ENCODE data around the gene PDSS1. TPM values are rescaled to one million over a fixed set of nuclear protein-coding genes. Genes with fewer than 3 reads are reported as not detected.

Gene PDSS1
- total RNA-seq, 1 experiment from 2014 or later: 18.4 TPM

DNA sequence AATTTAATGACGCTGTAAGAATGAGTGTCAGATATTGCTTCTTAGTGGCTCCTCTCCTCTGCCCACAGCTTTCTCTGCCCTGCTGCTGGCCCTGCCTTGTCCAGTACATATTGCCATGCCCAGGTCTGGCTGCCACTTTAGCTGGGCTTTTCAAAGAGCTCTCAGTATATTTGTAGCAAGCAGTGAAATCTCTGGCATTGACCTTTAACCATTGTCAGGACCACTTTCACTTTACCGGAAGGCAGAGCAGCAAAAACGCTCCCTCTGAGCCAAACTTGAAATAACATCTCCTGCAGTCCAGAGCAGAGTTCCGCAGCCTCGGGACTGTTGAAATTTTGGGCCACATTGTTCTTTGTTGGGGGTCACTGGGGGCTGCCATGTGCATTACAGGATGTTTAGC, 13.8 kb downstream of the PDSS1 start:
- H2AFZ ChIP-seq (ENCODE audit: low read length): no peak overlapping the region
- H3K23me2 ChIP-seq (ENCODE audit: insufficient read length, low read depth, low read length, poor library complexity, severe bottlenecking): no peaks in the 10 kb centered on the region
- no peak overlapping the region for H3K9ac ChIP-seq (ENCODE audit: extremely low read depth, insufficient read length, low read length)
- no peak overlapping the region for H3K14ac ChIP-seq (ENCODE audit: insufficient read depth, low read length)
- no peak overlapping the region for H3K4me2 ChIP-seq (ENCODE audit: insufficient read depth, insufficient read length, low read length)
- H3K9me3 ChIP-seq (ENCODE audit: control insufficient read depth, low read depth, low read length): no peaks in the 10 kb centered on the region
- Mint-ChIP-seq H3K27ac (no peak overlapping the region), H3K9me3 (no peaks in the 10 kb centered on the region), H3K4me3 (no peak overlapping the region), H3K4me1 (no peaks in the 10 kb centered on the region), H3K27me3 (ENCODE audit: low read depth) (no peaks in the 10 kb centered on the region), H3K36me3 (ENCODE audit: insufficient read depth in 1 of 3, low read depth in 3 of 3) (peaks cover 32 to 63% (median 50%) of the 10 kb centered on the region in 3 experiments)
- WGBS (ENCODE audit: extremely low coverage, insufficient read length, low lambda C conversion rate): no CpG with 5 or more reads among the region's 5 CpGs
- no peak overlapping the region for H3T11ph ChIP-seq (ENCODE audit: low read length)
- H2AK5ac ChIP-seq (ENCODE audit: insufficient read length, low read length): no peak overlapping the region
- no peak overlapping the region for H4K5ac ChIP-seq (ENCODE audit: insufficient read length, low read depth, low read length)
- H2BK5ac ChIP-seq (ENCODE audit: insufficient read length, low read length): no peak overlapping the region
- TF ChIP-seq, protein P1, sequence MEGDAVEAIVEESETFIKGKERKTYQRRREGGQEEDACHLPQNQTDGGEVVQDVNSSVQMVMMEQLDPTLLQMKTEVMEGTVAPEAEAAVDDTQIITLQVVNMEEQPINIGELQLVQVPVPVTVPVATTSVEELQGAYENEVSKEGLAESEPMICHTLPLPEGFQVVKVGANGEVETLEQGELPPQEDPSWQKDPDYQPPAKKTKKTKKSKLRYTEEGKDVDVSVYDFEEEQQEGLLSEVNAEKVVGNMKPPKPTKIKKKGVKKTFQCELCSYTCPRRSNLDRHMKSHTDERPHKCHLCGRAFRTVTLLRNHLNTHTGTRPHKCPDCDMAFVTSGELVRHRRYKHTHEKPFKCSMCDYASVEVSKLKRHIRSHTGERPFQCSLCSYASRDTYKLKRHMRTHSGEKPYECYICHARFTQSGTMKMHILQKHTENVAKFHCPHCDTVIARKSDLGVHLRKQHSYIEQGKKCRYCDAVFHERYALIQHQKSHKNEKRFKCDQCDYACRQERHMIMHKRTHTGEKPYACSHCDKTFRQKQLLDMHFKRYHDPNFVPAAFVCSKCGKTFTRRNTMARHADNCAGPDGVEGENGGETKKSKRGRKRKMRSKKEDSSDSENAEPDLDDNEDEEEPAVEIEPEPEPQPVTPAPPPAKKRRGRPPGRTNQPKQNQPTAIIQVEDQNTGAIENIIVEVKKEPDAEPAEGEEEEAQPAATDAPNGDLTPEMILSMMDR (conservative IDR thresholded peaks at IDR 0.05): no peak
- H3K4me1 ChIP-seq (ENCODE audit: insufficient read depth, low read length): no peaks in the 10 kb centered on the region
- H4K8ac ChIP-seq (replicated peaks; ENCODE audit: insufficient read length, low read depth, low read length): no peak overlapping the region
- no peak overlapping the region for H3K56ac ChIP-seq (ENCODE audit: insufficient read length, low read depth, low read length)
- no peak overlapping the region for H2BK12ac ChIP-seq (ENCODE audit: insufficient read length, low read depth, low read length)
- no peak overlapping the region for H4K91ac ChIP-seq (ENCODE audit: insufficient read length, low read depth, low read length)
- H3K27ac ChIP-seq (ENCODE audit: insufficient read length, low read depth, low read length): no peak overlapping the region
- no peak overlapping the region for H3K18ac ChIP-seq (ENCODE audit: insufficient read length, low read depth, low read length)
- no peaks in the 10 kb centered on the region for H3K79me2 ChIP-seq (ENCODE audit: insufficient read depth, low read length)
- no peaks in the 10 kb centered on the region for H3K27me3 ChIP-seq (ENCODE audit: insufficient read depth, low read length)
- no peak overlapping the region for H2BK20ac ChIP-seq (ENCODE audit: low read depth, low read length, poor library complexity, severe bottlenecking)
- H3K4ac ChIP-seq (ENCODE audit: low read depth, low read length): no peak overlapping the region
- H2BK120ac ChIP-seq (ENCODE audit: low read depth, low read length, poor library complexity, severe bottlenecking): no peak overlapping the region
- no peaks in the 10 kb centered on the region for H3K79me1 ChIP-seq (ENCODE audit: insufficient read depth, low read depth, low read length, poor library complexity, severe bottlenecking)
- no peak for DNase-seq
- no peak overlapping the region for H3K23ac ChIP-seq (ENCODE audit: insufficient read length, low read depth, low read length)
- no peak overlapping the region for H2BK15ac ChIP-seq (ENCODE audit: low read depth, low read length)
- H4K20me1 ChIP-seq (ENCODE audit: control insufficient read depth, insufficient read depth, insufficient read length): no peaks in the 10 kb centered on the region
